Smooth muscle cell (in vitro differentiated cells): ENCODE measurements around the gene CACNA1B. TPM values are rescaled to one million over a fixed set of nuclear protein-coding genes. Genes with fewer than 3 reads are reported as not detected.

Experiments
- DNase-seq: peaks from one replicate; lab custom pipeline; 2025; ENCODE audit not compliant: unreplicated experiment; lab: John Stamatoyannopoulos, UW
- H2AFZ ChIP-seq: fragments of 200-600 bp; sonication (generic); 2 replicates; pipeline ENCODE4 v1.6.0; 2016; ENCODE audit warnings: antibody characterized with exemption, low read depth, mild to moderate bottlenecking
- H3F3A ChIP-seq: fragments of 200-600 bp; sonication (generic); 2 replicates; pipeline ENCODE4 v1.6.0; 2017; ENCODE audit warnings: antibody characterized with exemption, low read depth
- H3K27ac ChIP-seq: fragments of 200-600 bp; sonication (generic); 2 replicates; pipeline ENCODE4 v1.5.1; 2016; ENCODE audit warnings: low read depth, mild to moderate bottlenecking
- H3K27me3 ChIP-seq: fragments of 200-600 bp; sonication (generic); 2 replicates; pipeline ENCODE4 v1.6.1; 2016; ENCODE audit warnings: low read depth, mild to moderate bottlenecking
- H3K36me3 ChIP-seq: fragments of 200-600 bp; sonication (generic); 2 replicates; pipeline ENCODE4 v1.5.1; 2016; ENCODE audit warnings: low read depth
- H3K4me1 ChIP-seq: fragments of 200-600 bp; sonication (generic); 2 replicates; pipeline ENCODE4 v1.5.1; 2016; ENCODE audit warnings: low read depth
- H3K4me2 ChIP-seq: fragments of 200-600 bp; sonication (generic); 2 replicates; pipeline ENCODE4 v1.6.0; 2016; ENCODE audit warnings: mild to moderate bottlenecking
- H3K4me3 ChIP-seq: fragments of 200-600 bp; sonication (generic); 2 replicates; pipeline ENCODE4 v1.5.1; 2016; ENCODE audit warnings: mild to moderate bottlenecking
- H3K79me2 ChIP-seq: fragments of 200-600 bp; sonication (generic); 2 replicates; pipeline ENCODE4 v1.6.0; 2016; ENCODE audit warnings: low read depth, mild to moderate bottlenecking
- H3K9ac ChIP-seq: fragments of 200-600 bp; sonication (generic); 2 replicates; pipeline ENCODE4 v1.6.0; 2016; ENCODE audit warnings: low read depth
- H3K9me3 ChIP-seq: fragments of 200-600 bp; sonication (generic); replicated peaks from 2 replicates; pipeline ENCODE4 v1.5.1; 2016; ENCODE audit warnings: low read depth
- H4K20me1 ChIP-seq: fragments of 200-600 bp; sonication (generic); 2 replicates; pipeline ENCODE4 v1.6.0; 2016; ENCODE audit warnings: low read depth
- WGBS: methylation state at CpG from one replicate; pipeline ENCODE4 v1.1.7; 2016; ENCODE audit warnings: low lambda C conversion rate; 5-methylcytosine and 5-hydroxymethylcytosine counted together
- polyA plus RNA-seq: library from polyadenylated mRNA; unstranded; fragments of >200 nt; fragmentation: Nextera tagmentation; extraction: Ambion mirVana; gene quantifications from 2 replicates; pipeline ENCODE4 v1.2.1, GENCODE V29; 2016
- total RNA-seq: library from RNA; depleted of rRNA; stranded (reverse); fragments of >200 nt; gene quantifications from 2 replicates; pipeline ENCODE4 v1.2.3, GENCODE V29; 2014
- TF ChIP-seq, protein P1 (sequence below): fragments of 200-600 bp; sonication (generic); IDR thresholded peaks from 2 replicates; pipeline ENCODE4 v1.5.1; 2017; ENCODE audit warnings: borderline replicate concordance, mild to moderate bottlenecking, antibody characterized with exemption; ENCODE audit not compliant: insufficient read depth, poor library complexity, severe bottlenecking

The CACNA1B gene
- total and polyA plus RNA-seq, 2 experiments from 2014 or later: 0.09 to 0.23 TPM

DNA sequence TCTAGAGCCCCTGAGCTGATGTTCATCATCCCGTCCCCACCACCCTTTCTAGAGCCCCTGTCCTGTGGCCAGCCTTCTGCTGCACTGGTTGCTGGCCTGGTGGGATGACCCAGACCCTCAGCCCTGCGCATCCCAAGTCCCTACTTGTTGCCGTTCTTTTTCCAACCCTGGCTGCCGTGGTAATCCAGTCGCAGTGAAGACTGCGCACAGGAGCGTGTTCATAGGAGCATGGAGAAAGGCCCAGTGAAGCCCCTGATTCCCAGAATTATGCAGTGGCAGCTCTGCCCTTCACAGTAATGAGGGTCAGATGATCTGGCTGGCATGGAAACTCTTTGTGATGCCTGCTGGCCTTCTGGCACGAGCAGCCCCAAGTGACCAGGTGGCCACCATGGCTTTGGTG is 183.3 kb downstream of the CACNA1B start:
- TF ChIP-seq, protein P1, sequence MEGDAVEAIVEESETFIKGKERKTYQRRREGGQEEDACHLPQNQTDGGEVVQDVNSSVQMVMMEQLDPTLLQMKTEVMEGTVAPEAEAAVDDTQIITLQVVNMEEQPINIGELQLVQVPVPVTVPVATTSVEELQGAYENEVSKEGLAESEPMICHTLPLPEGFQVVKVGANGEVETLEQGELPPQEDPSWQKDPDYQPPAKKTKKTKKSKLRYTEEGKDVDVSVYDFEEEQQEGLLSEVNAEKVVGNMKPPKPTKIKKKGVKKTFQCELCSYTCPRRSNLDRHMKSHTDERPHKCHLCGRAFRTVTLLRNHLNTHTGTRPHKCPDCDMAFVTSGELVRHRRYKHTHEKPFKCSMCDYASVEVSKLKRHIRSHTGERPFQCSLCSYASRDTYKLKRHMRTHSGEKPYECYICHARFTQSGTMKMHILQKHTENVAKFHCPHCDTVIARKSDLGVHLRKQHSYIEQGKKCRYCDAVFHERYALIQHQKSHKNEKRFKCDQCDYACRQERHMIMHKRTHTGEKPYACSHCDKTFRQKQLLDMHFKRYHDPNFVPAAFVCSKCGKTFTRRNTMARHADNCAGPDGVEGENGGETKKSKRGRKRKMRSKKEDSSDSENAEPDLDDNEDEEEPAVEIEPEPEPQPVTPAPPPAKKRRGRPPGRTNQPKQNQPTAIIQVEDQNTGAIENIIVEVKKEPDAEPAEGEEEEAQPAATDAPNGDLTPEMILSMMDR: no peak
- Histone ChIP-seq H3K9me3 (no peaks in the 10 kb centered on the region), H3K27ac (no peak overlapping the region), H3K27me3 (no peaks in the 10 kb centered on the region), H3F3A (no peaks in the 10 kb centered on the region), H3K4me1 (no peaks in the 10 kb centered on the region), H4K20me1 (no peaks in the 10 kb centered on the region), H3K79me2 (no peaks in the 10 kb centered on the region), H2AFZ (no peak overlapping the region), H3K4me2 (no peak overlapping the region), H3K4me3 (no peak overlapping the region), H3K36me3 (no peaks in the 10 kb centered on the region), H3K9ac (no peak overlapping the region)
- WGBS: 94% methylated on average over 8 of the region's 8 CpGs
- DNase-seq: no peak

DNA sequence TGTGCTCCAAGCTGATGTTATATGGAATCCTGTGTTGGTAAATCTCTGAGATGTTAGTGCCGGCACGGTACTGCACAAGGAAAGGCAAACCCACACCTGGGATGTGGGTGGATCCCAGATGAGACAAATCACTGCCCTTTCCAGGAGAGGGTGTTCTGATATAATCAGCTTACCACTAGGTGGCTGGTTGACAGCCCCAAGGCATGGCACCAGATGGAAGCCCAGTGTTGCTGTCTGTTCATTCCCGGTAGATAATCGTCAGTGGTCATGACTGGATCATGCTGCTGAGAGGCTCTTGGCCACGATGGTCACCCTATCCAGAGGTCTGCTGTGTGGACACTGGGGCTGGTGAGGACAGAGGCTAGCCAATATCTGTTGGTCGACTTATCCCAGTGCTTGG is 184.0 kb downstream of the CACNA1B start:
- WGBS: 91% methylated on average over 6 of the region's 6 CpGs
- TF ChIP-seq, protein P1: no peak
- no peak overlapping the region for H3K27ac ChIP-seq
- H3K36me3 ChIP-seq: no peaks in the 10 kb centered on the region
- no peak overlapping the region for H3K4me2 ChIP-seq
- DNase-seq: no peak
- H3K9ac ChIP-seq: no peak overlapping the region
- no peaks in the 10 kb centered on the region for H3K27me3 ChIP-seq
- H3K9me3 ChIP-seq: no peaks in the 10 kb centered on the region
- no peak overlapping the region for H2AFZ ChIP-seq
- no peaks in the 10 kb centered on the region for H3K79me2 ChIP-seq
- no peak overlapping the region for H3K4me3 ChIP-seq
- no peaks in the 10 kb centered on the region for H3K4me1 ChIP-seq
- no peaks in the 10 kb centered on the region for H4K20me1 ChIP-seq
- H3F3A ChIP-seq: no peaks in the 10 kb centered on the region

DNA sequence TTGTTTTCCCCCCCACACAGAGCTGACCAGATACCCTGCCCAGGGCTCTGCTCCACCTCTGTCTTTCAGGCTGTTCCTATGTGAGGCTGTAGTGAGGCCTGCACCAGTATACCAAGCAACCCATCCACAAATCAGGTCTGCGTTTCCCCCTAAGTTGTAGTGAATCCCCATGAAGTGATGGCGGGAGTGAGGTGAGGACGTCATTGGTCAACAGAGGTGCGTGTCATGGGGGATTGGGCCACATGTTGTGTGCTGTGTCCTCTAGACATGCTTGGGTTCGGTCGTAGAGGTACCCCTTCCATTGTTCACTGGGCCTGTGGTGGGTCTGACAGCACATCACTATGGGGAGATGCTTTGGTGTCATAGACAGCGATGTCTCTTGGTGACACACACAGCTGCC is 184.6 kb downstream of the CACNA1B start:
- Histone ChIP-seq H3K9me3 (no peaks in the 10 kb centered on the region), H3K79me2 (no peaks in the 10 kb centered on the region), H4K20me1 (no peaks in the 10 kb centered on the region), H3K27me3 (no peaks in the 10 kb centered on the region), H3F3A (no peaks in the 10 kb centered on the region), H3K36me3 (no peaks in the 10 kb centered on the region), H3K4me3 (no peak overlapping the region), H3K27ac (no peak overlapping the region), H3K4me1 (no peaks in the 10 kb centered on the region), H2AFZ (no peak overlapping the region), H3K9ac (no peak overlapping the region), H3K4me2 (no peak overlapping the region)
- 94% methylated on average over 7 of the region's 7 CpGs for WGBS
- TF ChIP-seq, protein P1: no peak
- no peak for DNase-seq

DNA sequence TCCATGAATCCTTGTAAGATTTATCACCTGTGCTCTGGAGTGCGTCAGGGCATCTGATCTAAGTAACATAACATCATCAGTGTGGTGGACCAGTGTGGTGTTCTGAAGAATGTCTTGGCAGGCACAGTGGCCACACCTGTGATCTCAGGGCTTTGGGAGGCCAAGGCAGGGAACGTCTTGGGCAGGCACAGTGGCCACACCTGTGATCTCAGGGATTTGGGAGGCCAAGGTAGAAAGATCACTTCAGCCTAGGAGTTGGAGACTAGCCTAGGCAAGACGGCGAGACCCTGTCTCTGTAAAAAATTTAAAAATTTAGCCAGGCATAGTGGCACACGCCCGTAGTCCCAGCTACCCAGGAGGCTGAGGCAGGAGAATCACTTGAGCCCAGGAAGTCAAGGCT is 185.5 kb downstream of the CACNA1B start:
- Histone ChIP-seq H4K20me1 (no peaks in the 10 kb centered on the region), H3K27me3 (no peaks in the 10 kb centered on the region), H3K9ac (no peak overlapping the region), H3K36me3 (no peaks in the 10 kb centered on the region), H3K27ac (no peak overlapping the region), H3K4me3 (no peak overlapping the region), H3K4me1 (no peaks in the 10 kb centered on the region), H3K9me3 (no peaks in the 10 kb centered on the region), H3F3A (no peaks in the 10 kb centered on the region), H2AFZ (no peak overlapping the region), H3K79me2 (no peaks in the 10 kb centered on the region), H3K4me2 (no peak overlapping the region)
- no peak for DNase-seq
- WGBS: 90% methylated on average over 6 of the region's 6 CpGs
- TF ChIP-seq, protein P1: no peak
